Fibroblast of skin of left biceps (primary cell): ENCODE results near the gene TIMP3.

Experiments
- DNase-seq, 2 experiments: peaks; one replicate each; pipeline ENCODE4 v3.0.0-alpha.2; 2013; ENCODE audit warnings: low read depth in 2 of 2

Gene TIMP3

GRCh38 chr22:32786027-32786418, 15.5 kb upstream of the TIMP3 start:
- no peak for DNase-seq

DNA sequence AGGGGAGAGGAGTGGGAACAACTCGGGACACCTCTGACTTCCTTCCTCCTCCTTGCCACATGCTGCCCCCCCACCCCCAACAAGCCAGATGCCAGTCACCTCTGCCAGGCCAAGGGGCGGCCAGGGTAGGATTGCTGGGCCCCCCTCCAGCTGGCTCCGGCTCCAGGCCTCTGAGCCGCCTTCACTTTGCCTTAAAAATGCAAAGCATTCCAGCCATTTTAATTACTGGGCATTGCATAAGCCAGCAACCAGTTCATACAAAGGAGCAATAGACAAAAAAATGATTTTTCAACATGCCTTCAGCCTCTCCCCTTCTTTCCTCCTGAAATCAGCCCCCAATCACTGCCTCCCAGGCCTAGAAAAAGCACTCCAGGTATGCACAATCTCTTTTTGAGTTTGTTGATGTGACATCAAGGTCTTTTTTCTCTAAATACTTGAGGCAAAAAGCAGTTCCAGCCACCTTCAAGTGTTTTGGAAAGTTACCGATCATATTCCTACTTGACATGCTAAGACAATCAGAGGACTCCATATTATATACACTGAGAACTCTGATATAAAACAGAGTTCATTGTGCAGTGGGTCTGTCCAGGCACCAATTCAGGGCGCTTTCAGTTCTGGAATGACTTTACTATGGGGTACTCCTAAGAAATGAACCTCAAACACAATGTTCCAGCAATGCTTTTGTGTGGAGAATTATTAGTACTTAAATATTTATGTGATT, 12.4 kb upstream of the TIMP3 start:
- DNase-seq = peak; percentile 60 to 66

- DNase-seq = no peak
Measured at GRCh38 chr22:32789797-32790620, 11.5 kb upstream of the TIMP3 start.

DNA sequence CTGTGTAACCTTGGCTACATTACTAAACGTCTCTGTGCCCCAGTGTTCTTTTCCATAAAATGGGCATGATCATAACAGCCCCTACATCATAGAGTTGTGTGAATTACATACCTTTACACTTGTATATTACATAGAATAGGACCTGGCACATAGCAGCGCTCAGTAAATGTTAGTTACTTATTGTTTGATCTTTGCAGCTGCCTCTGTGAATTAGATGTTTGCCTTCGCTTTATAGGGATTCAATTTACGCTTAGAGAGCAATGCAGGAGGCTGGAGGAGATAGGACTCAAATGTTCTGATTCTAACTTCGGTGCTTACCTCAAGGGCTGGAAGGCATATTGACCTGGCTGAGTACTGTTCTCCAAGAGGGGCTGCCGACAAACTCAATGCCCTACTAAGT, 10.4 kb upstream of the TIMP3 start:
- DNase-seq = no peak

DNA sequence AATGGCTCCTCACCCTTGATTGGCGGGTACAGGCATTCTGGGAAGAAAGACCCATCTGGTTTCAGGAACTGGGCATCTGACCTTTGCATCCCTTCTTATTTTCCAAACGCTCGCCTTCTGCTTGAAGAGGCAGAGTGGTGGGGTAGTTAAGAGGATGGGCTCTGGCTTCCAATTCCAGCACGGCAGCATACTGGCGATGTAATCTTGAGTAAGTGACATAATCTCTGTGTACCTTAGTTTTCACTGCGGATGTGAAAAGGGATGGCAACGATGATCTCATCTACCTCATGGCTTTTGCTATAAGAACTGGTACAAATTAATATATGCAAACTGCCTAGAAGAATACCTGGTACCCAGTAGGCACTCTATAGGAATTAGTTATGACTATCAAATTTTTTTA, 10.0 kb upstream of the TIMP3 start:
- DNase-seq = no peak

DNA sequence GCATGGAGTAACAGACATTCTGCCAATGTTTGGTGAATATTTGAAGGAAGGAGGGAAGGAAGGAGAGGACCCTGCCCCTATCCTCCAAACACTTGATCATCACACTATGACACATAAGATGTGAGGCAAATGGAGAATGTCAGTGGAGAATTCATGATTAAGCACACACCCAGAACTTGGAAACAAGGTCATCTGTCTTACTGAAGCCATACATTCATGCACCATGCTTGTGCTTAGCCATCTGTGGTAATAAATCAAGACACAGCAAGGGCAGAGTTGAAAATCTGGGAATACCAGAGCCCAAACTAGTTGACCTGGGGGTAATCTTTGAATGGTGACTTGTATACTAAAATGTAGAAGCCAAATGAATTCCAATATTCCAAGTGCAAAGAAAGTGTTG, 7.9 kb upstream of the TIMP3 start:
- no peak for DNase-seq

- DNase-seq = no peak
Measured at GRCh38 chr22:32794449-32795213, 6.9 kb upstream of the TIMP3 start.

- no peak for DNase-seq
Measured at GRCh38 chr22:32795214-32795596, 6.3 kb upstream of the TIMP3 start.

DNA sequence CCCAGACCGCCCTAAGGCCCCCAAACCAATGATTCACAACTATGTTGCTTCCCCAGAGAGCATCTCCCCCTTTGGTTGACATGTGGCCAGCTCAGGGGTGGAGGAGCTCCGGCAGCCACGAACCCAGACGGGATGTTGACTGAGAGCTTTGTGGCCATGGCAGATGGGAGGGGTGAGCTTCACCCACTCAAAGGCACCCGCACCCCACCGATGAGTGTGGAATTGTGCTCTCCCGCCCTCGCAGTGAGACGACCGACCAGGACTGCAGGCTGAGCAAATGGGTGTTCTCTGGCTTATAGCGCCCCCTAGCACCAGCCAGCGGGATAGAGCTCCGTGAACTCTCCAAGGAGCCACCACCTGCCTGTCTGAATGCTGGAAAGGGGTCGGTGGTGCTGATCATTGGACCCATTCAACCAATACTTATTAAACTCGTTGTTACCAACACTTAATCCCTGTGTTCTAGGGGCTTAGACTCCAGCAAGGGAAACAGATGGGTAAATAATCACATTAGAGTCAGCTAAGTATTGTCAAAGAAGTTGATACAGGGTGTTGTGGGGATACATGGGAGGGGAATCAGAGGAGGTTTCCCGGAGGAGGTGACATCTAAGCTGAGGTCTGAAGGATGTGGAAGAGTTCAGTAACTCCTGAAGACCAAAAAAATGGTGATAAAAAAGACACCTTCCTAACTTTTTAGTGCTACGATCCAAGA, 4.5 kb upstream of the TIMP3 start:
- peak; percentile 33 to 37 for DNase-seq

- DNase-seq = no peak
Measured at GRCh38 chr22:32799496-32799895, 2.0 kb upstream of the TIMP3 start.

DNA sequence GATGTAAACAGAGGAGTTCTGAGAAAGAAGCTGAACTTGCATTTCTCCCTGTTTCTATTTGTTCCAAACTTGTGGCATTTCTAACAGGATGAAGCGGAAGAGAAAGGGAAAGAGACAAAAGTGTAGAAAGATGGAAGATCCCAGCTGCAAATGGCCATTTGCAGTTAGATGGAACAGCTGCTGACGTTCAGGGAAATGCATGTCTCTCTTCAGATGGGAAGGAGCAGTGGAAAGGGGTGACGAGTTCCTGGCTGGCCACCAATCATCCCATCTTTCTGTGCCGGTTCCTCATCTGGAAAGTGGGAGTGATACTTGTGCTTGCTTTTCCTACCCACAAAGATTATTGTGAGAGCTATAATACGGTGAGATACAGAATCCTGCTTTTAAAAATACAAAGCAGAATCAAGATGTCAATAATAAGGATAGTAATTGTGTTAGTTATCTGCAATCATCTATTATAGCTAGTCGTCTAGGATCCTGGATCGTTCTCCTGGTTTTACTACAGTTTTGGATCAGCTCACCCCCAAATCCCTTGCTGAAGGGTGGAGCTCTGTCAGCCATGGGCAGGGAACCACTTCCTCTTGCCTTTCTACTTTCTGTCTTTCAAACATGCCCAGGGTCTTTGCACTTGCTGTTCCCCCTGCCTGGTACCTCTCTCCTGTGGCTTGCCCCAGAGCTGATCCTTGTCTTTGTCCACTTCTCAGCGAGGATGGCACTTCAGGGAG, 1.2 kb upstream of the TIMP3 start:
- no peak for DNase-seq

- DNase-seq = no peak
Measured at GRCh38 chr22:32800994-32801536, 440 bp upstream of the TIMP3 start.

- DNase-seq = no peak
Measured at GRCh38 chr22:32802237-32802765, 796 bp downstream of the TIMP3 start.

- DNase-seq = no peak
Measured at GRCh38 chr22:32803020-32803737, 1.7 kb downstream of the TIMP3 start.

DNA sequence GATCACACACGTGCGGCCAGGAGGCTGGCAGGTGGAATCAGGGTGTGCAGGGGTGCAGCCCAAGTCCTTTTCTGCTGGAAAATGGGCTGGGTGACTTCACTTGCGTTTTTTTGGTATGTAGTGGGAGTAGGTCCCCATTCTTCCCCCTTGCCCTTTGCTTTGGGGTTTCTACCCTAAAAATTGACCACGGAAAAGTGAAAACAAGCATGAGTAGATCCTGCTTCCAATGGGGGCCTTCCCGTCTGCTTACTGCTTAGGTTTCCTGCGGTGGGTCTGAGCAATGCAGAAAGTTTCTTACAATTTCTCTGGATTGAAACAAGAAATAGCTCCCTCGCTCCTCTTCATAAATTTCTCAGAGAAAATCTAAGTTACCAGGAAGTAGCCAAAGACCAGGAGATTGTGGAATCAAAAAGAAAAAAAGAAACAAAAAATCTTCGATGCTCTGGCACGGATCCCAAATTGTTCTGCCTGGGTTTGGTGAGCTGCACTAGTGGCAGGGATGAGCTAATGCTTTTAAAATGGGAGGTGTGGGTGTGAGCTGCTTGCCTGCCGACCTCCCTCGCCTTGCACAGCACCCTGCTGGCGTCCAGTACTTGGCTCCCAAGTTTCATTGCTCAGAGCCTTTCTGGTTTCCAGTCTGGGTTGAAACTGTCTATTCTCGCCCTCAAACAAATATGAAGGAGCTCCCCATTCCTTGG, 2.4 kb downstream of the TIMP3 start:
- DNase-seq = no peak

- DNase-seq = no peak
Measured at GRCh38 chr22:32804531-32805360, 3.2 kb downstream of the TIMP3 start.

GRCh38 chr22:32805361-32805881, 3.9 kb downstream of the TIMP3 start:
- DNase-seq = no peak

DNA sequence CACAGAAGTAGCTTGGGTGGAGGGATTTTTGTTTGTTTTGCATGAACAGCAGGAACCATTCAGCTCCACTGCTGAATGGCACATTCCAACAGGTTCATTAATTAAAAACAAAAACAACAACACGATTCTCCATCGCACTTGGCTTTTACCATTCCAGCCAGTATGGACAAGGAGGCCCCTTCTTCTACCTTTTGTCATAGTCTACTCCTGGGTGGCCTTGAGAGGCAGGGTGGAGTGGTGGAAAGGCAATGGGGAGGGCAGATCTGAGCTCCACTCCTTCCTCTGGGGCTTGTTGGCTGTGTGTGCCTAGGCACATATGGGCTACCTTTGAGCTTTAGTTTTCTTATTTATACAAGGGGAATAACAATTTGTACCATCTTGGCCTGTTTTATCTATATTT, 4.8 kb downstream of the TIMP3 start:
- DNase-seq = no peak
